HG03432 (cell line): ENCODE data around the gene PRPSAP2.

Experiments
- ATAC-seq: cut with Tn5 transposase; IDR thresholded peaks from one replicate; pipeline ENCODE4 v1.9.1; 2021; ENCODE audit warnings: mild to moderate bottlenecking, moderate library complexity; ENCODE audit not compliant: unreplicated experiment

The PRPSAP2 gene

GRCh38 chr17:18977646-18978045, 119.7 kb downstream of the PRPSAP2 start:
- ATAC-seq, result no peak

GRCh38 chr17:18978050-18978449, 120.1 kb downstream of the PRPSAP2 start:
- no peak for ATAC-seq

GRCh38 chr17:18978655-18979054, 120.7 kb downstream of the PRPSAP2 start:
- ATAC-seq, result no peak
